Nephron progenitor cell (in vitro differentiated cells): ENCODE results near the gene C4orf54.

Experiments used
- DNase-seq: peaks from one replicate; pipeline ENCODE4 v3.0.0; 2021
- H3K27ac Mint-ChIP-seq: 2 replicates; pipeline ENCODE4 v1.8.0; 2021; ENCODE audit warnings: mild to moderate bottlenecking, moderate library complexity, mixed read lengths
- H3K27me3 Mint-ChIP-seq: 2 replicates; pipeline ENCODE4 v1.8.0; 2021; ENCODE audit warnings: mild to moderate bottlenecking, low read depth, mixed read lengths; ENCODE audit not compliant: poor library complexity
- H3K36me3 Mint-ChIP-seq: 2 replicates; pipeline ENCODE4 v1.8.0; 2021; ENCODE audit warnings: low read depth, mixed read lengths
- H3K4me1 Mint-ChIP-seq: 2 replicates; pipeline ENCODE4 v1.8.0; 2021; ENCODE audit warnings: mixed read lengths
- H3K4me3 Mint-ChIP-seq: 2 replicates; pipeline ENCODE4 v1.8.0; 2021; ENCODE audit warnings: mild to moderate bottlenecking, moderate library complexity, mixed read lengths
- H3K9me3 Mint-ChIP-seq: 2 replicates; pipeline ENCODE4 v1.8.0; 2021; ENCODE audit warnings: mild to moderate bottlenecking, moderate library complexity, mixed read lengths
- CTCF ChIP-seq: fragments of 200-600 bp; sonication (generic); IDR thresholded peaks from 2 replicates; pipeline ENCODE4 v1.5.0; 2021; ENCODE audit warnings: antibody characterized with exemption

The C4orf54 gene

GRCh38 chr4:99640676-99641075 lies 17.0 kb downstream of the C4orf54 start:
- Mint-ChIP-seq H3K27ac (no peak overlapping the region), H3K4me1 (peaks cover 38% of the 10 kb centered on the region), H3K36me3 (no peaks in the 10 kb centered on the region), H3K9me3 (no peaks in the 10 kb centered on the region), H3K27me3 (peaks cover 1% of the 10 kb centered on the region), H3K4me3 (no peak overlapping the region)
- no peak for DNase-seq
- TF ChIP-seq CTCF = no peak

GRCh38 chr4:99637174-99637573 lies 20.5 kb downstream of the C4orf54 start:
- Mint-ChIP-seq H3K27me3 (no peaks in the 10 kb centered on the region), H3K27ac (no peak overlapping the region), H3K4me1 (peaks cover 3% of the 10 kb centered on the region), H3K9me3 (no peaks in the 10 kb centered on the region), H3K4me3 (no peak overlapping the region), H3K36me3 (no peaks in the 10 kb centered on the region)
- no peak for TF ChIP-seq CTCF
- no peak for DNase-seq

- no peaks in the 10 kb centered on the region for H3K4me1 Mint-ChIP-seq
- H3K27me3 Mint-ChIP-seq = no peaks in the 10 kb centered on the region
- no peaks in the 10 kb centered on the region for H3K36me3 Mint-ChIP-seq
- no peak for TF ChIP-seq CTCF
- no peak overlapping the region for H3K4me3 Mint-ChIP-seq
- H3K27ac Mint-ChIP-seq = no peak overlapping the region
- no peak for DNase-seq
- H3K9me3 Mint-ChIP-seq = no peaks in the 10 kb centered on the region
Observed at GRCh38 chr4:99636422-99636821, 21.2 kb downstream of the C4orf54 start.

GRCh38 chr4:99635601-99636000 lies 22.0 kb downstream of the C4orf54 start:
- Mint-ChIP-seq H3K27ac (no peak overlapping the region), H3K9me3 (no peaks in the 10 kb centered on the region), H3K36me3 (no peaks in the 10 kb centered on the region), H3K4me3 (no peak overlapping the region), H3K4me1 (no peaks in the 10 kb centered on the region), H3K27me3 (no peaks in the 10 kb centered on the region)
- no peak for DNase-seq
- TF ChIP-seq CTCF = no peak

- no peak for TF ChIP-seq CTCF
- no peaks in the 10 kb centered on the region for H3K9me3 Mint-ChIP-seq
- H3K36me3 Mint-ChIP-seq = no peaks in the 10 kb centered on the region
- DNase-seq = no peak
- no peaks in the 10 kb centered on the region for H3K4me1 Mint-ChIP-seq
- H3K27me3 Mint-ChIP-seq = no peaks in the 10 kb centered on the region
- H3K4me3 Mint-ChIP-seq = no peak overlapping the region
- no peak overlapping the region for H3K27ac Mint-ChIP-seq
Observed at GRCh38 chr4:99634742-99635360, 22.8 kb downstream of the C4orf54 start.

- no peak for DNase-seq
- no peaks in the 10 kb centered on the region for H3K4me1 Mint-ChIP-seq
- no peak overlapping the region for H3K4me3 Mint-ChIP-seq
- H3K36me3 Mint-ChIP-seq = no peaks in the 10 kb centered on the region
- no peak for TF ChIP-seq CTCF
- H3K27me3 Mint-ChIP-seq = no peaks in the 10 kb centered on the region
- no peaks in the 10 kb centered on the region for H3K9me3 Mint-ChIP-seq
- no peak overlapping the region for H3K27ac Mint-ChIP-seq
Observed at GRCh38 chr4:99633772-99634171, 23.9 kb downstream of the C4orf54 start.
